HUDEP-2 (cell line): Measurements from ENCODE around the gene ANKRD63.

Experiments
- DNase-seq, 76 experiments: peaks; one replicate each; lab custom pipeline; 2025; ENCODE audit not compliant: unreplicated experiment in 76 of 76; lab: John Stamatoyannopoulos, UW

Gene ANKRD63

DNA sequence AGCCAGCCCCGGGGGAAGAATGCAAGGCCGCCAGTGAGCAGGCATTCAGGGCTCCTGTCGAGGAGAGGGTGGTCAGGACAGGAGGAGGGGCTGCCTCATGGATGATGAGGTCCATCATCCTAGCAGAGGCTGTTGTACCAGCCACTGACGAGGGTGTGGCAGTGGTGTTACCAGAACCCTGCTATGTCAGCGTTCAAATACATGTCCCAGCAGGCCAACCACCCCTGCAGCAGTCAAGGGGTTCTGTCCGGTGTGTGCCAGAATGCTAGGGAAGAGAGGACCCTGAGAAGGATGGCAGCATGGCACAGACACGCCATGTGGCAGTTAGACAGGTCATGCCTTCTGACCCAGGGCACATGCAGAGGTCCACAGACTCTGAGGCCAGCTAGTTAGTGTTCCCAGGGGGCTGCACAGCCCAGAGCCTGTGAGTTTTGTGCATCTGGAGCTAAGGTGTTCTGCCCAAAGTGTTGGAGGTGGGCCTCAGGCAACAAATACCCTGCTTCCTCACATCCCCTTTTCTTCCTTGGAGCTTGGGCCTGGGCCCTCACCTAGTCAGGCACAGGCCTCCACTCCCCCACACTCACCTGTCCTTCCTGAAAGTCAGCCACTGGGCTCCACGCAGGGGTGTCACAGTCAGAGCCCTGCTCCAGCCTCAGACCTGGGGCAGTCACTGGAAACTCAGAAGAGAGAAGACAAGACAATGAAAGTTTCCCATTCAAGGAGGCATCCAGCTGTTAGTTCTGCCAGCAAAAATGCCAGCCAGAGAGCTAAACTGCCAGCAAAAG, 36.2 kb downstream of the ANKRD63 start:
- DNase-seq: no peak

DNA sequence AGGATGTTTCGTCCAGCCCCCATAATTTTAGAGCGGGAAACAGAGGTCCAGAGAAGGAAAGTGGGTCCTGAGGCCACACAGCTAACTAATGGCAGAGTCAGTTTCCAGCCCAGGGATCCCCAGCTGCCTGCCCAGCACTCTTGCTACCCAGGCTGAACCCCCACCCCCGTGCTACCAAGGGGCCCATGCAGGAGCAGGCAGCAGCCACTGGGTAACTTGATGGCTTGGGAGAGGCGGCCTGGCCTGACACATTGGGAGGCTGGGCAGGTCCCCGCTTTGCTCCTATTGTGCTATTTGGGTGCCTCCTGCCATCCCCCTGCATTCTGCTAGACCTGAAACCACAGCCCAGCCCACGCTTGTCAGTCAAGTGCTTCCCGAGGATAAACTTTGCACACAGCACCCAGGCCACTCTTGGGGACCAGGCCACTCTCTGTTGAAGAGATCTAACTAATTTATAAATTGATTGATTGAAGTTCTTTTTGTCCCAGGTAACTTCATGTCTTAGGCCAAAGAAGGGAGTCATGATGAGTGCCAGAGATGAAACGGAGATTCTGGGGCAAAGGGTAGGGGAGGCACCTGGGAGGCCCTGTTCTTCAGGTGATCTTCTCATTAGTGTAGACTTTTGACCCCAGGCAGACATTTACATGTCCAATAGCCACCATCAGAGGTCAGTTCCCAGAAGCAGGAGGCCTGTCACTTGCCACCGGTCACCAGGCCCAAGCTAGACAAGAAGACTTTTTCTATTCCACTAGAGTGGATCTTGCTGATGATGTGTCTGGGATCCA, 37.0 kb downstream of the ANKRD63 start:
- DNase-seq: no peak

DNA sequence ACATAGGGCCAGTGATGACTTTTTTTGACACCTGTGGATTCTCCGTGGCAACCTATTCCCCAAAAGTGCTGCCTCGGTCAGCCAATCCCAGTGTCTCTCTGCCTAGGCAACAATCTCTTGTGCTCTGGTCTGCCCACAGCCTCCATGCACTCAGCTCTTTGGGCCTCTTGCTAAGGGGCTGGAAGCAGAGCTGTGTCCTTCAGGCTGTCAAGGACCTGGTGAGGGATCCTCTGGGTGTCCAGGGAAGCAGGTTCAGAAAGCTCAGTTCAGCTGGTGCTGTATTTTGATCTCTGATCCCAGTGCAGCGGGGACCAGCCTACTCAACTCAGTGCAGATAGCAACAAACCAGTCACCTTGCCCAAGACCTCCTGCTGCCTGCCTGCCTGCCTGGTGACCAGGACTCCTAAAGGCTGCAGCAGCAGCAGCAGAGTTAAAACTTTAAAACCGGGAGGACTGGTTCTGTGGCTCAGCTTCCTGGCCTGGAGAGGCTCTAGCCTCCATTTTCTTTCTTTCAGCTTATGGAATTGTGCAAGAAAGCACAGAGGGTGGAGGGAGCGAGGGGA, 37.8 kb downstream of the ANKRD63 start:
- no peak for DNase-seq

DNA sequence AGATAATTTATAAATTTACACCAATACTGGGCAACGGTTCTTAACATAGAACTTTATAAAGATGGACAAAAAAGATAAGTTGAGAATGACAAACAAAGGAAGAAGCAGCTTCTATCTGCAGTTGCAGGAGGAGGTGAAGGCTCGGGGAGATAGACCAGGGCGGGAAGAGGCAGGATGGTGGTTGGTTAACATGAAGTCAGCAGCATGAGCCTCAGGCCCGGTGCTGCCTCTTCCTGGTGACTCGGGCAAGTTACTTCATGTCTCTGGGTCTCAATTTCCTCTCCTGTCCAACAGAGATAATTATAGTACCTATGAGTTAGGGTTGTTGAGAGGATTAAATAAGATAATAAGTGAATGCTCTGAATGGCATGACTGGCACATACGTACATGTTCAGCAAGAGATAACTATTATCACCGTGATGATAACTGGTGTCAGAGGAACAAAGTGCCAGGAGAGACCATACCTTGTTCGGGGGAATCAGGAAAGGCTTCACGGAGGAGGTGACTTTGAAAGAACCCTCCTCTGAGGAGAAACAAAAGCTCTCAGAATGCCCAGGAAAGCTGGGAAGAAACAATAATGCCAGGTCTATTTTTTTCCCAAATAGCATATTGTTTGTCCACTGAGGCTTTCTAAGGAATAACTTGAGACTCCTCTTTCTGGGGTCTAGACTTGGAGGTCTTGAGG, 39.6 kb downstream of the ANKRD63 start:
- DNase-seq: peak in 62 of 76 experiments; percentile 10 to 74 (median 40)

DNA sequence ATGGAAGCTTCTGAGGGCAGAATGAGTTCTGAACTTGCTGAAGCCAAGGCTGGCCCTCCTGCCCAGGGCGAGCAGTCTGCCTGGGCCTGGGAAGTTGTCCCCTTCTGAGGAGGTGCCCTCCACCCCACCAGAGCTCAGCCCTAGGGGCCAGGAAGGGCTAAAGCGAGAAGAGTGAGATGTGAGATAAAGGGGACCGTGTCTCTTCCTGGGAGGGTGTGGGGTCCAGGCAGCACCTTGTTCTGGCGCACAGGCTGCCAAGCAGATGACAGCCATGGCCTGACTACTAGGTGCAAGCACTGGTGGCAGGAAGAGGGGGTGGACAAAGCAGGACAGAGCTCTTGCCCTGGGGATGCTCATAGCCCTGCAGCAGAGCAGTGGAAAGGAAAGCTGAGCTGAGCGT, 40.3 kb downstream of the ANKRD63 start:
- no peak for DNase-seq

DNA sequence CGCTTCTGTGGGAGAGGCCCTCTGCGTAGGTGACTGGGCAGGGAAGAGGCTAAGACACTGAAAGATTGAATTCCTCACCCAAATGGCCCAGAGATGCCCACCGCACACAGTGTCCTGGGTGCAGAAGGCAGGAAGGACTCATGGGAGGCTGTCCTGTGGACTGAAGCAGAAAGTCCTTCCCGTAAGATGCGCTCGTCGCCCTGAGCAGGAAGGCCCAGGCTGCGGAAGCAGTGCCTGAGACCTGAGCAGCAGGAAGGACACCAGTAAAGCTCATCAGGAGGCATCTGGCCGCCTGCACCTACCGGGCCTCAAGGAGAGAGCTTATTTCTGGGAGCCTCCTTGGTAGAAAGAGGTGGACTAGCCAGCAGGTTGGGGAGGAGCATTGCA, 40.7 kb downstream of the ANKRD63 start:
- no peak for DNase-seq

DNA sequence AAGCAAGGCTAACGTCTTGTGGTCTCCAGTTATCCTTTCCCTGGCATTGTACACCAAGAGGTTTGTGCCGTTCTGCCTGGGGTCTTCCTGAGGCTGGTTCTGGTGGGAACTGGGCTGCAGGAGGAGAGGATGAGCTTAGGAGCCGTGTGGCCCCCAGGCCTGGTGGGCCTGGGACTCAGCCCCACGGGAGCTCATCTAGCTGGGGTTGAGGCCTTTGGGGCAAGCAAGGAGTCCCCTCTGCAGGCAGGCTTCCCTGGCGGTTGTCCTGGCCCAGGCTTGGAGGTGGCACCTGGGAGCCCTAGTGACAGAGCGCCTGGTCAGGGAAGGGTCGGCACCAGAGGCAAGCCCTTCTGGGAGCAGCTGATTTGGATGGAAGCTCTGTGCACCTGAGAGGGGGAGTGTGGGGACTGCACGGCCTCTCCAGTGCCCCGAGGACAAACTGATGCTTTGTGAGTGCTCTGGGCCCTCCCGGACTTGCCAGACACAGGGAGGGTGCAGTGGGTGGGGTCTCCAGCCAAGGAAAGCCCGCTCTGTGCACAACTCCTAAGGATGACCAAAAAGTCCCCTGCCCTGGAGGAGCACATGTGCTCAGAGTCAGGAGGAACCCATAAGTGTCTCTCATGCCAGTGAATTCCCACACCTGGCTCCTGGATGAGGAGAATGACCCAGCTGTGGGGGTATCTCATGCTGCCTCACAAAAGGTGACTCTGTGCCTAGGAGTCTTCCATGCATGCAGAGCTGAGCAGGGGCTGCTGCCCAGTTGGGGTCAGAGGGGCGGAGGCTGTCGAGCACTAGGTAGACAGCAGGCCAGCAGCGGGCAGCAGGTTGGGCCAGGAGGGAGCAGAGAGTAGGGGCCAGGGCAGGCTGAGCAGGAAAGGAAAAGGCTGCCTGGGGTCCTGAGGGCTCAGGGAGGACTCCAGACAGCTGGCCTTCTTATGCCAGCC, 41.3 kb downstream of the ANKRD63 start:
- no peak for DNase-seq

DNA sequence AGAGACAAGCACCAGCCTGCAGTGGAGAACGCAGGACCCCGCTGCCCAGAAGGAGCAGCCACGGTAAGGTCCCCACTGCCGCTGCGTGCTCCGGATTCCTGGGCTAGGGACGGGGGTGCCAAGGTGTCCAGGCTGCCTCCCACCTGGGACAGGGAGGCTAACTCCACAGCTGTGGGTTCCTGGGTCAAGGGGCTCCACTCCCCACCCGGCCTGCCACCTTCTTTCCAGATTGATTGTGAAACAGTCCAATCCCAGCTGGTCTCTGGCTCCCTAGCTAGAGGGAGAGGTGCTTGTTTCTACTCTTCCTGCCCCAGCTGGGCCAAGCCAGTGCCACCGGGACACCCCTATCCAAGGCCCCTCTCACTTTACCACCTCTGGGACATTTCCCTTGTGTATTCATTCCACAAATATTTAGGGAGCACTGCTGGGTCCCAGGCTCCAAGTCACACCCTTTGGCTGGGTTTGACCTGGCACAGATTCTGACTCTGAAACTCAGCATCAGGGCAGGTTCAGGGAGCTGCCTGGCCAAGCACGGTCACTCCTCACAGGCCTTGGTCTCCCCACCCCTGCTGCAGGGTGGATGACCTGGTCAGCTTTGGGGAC, 42.1 kb downstream of the ANKRD63 start:
- no peak for DNase-seq

DNA sequence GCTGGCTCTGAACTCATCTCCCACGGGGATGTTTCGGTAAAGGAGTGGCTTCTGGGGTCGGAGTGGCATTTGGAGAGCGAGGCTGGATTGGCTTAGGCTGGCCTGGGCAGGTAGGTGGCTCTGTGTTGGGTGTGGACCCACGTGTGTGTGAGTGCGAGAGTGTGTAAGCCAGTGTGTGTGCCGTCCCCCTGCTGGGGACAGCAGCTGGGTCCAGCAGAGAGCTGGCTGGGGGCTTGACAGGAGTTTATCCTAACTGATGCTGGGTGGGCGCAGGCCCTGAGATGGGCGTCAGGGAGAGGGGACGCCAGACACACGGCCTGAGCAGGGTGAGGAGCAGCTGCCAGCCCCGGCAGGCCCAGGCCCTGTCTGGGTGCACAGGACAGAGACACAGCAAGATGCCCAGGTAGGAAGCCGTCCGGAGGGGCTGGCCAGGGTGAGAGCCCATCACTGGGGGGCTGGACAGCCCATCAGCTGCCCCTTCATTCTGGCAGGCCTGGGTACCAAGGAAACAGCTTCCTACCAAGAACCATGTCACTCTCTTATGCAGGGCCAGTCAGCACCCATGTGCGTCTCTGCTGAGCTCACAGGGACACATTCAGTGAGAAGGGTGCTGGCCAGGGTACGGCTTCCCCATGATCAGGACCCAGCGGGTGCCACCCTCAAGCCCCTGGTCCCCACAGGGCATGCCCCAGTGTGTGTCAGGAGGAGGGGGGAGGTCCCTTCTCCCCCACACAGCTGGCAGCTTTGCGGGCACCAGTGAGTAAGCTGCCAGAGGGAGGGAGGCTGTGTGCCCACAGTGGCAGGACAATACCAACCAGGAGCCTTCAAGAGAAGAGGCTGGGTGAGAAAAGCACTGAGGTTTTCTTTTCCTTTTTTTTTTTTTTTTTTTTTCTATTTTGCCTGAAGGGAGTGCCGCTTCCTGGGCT, 42.9 kb downstream of the ANKRD63 start:
- no peak for DNase-seq

DNA sequence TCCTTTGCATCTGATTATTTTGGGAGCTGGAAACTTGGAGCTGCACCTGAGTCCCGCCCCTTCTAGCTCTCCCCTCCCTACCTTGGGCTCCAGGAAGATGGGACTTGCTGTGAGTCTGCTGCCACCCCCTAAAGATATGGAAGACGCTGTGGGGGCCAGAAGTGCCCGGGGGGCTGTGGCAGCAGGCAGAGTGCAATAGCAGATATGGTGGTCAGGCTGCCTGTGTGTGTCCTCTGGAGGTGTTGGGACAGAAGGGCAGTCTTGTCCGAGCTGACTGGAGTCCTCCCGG, 43.5 kb downstream of the ANKRD63 start:
- no peak for DNase-seq

DNA sequence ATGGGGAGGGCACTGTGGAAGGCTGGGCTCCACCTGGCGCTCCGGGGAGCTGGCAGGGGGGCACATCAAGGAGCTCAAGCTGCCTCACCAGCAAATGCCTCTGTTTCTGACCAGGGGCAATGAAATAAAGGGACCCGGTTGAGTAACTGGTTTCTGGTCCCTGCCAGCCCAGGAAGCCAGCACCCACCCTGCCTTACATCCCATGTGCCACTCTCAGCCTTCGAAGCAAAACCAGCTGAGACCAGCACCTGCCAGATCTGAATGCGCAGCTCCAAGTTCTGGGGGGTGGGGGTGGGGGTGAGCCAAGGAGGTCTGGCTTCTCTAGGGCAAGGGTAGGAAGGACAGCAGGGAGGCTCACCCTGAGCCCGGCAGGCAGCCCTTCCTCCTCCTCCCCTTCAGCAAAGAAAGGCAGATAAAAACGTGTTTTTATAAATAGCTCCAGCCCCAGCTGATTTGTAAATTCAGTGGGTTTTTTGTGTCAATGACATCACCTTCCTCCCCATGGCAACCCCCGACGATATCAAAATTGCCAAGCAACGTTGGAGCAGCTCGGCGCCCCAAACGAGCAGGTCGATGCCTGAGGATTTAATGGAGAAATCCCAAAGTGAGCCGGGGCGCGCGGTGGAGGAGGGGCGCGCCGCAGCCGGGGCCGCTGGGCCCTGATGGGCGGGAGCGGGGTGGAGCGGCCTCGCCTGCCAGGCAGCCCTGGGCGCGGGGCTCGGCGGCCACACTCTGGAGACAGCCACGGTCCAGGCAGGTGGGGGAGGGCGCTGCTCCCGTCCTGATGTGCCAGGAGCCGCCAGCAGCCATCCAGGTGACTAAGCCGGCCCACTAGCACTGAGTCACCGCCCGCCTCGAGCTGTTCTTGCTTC, 44.1 kb downstream of the ANKRD63 start, which contains the start of gene PAK6:
Gene PAK6, plus strand, starts transcription at position 532 of the 872 bp plus-strand sequence. CDS start 25,723 bp downstream, outside the sequence.
- peak in 4 of 76 experiments; percentile 16 to 30 (median 24) for DNase-seq

DNA sequence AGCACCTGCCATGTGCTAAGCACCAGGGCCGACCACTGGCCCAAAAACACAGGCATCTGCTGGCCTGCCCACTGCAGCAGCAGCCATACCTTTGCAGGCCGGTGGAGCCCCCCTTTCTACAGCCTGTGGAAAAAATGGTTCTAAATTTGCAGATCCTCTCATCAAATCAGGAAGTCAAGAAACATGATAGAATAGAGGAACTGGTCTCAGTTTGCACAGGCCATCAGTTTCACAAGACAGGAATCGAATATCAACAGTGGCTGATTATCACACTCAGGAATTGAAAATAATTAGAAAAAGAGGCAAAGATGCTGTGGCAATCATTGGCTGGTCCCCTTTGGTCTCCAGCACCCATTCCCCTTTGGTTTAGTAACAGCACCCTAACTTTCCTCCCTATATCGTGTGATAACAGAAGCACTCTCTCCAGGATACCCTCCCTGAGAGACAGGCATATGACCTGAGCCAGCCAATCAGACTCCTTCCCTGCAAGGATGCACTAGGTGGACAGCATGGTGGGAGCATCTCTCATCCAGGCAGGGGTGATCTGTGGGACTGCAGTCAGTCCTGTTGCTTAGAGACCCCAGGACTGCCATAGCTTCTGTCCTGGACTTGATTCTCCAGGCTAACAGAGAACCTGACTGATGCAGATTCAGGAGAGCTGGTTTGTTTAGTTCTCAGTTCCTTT, 47.5 kb downstream of the ANKRD63 start:
- no peak for DNase-seq

DNA sequence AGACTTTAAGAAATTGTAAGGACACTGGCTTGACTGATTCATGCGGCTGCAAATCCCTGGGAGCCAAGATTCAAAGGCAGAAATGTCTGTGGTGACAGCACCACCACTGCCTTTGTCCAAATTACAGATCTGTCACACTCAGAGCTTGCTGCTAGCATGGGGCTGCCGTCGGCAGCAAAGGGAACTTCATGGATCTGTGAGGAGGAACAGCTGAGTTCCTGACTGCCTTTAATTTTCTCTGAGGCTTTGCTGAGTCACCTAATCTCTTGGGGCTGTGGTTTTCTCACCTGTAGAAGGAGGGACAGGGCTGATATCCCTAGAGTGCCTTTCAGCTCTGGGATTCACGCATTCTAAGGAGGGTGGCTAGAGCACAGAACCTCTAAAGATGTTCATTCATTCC, 48.1 kb downstream of the ANKRD63 start:
- no peak for DNase-seq

DNA sequence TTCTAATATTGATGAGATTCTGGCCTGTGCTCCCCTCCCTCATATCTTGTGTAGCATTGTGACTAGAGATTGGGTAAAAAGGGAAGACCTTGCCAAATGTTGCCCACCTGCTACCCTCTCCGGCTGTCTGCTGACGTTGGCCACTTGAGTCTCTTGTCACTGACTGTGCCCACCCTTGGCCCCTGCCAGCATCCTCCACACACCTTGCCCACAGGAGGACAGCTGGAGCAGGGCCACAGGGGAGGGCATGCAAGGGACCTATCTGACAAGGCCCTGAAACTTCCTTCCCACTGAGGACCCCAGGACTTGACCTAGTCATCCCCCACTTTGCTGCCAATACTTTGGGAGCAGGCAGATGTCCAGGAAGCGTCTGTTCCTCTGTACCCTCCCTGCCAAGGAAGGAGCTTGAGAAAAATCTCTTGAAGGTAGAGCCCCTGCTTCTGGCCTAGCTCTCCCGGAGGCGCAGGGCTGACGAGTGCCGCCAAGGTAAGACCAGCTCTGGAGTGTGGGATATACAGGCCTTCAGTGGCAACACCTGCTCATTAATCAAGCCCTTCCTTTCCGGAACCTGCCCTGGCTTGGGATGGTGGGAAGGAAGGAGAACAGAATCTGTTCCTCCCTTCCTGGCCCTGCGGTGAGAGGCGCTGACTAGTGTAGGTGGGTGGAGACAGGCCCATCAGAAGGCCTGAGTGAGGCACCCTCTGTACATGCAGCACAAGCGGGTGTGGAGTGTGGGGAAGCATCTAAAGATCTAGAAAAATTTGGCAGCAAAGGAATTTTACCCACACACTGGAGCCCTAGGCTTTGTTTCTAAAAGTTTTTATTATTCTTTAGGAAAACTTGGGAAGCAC, 48.9 kb downstream of the ANKRD63 start:
- DNase-seq: no peak

DNA sequence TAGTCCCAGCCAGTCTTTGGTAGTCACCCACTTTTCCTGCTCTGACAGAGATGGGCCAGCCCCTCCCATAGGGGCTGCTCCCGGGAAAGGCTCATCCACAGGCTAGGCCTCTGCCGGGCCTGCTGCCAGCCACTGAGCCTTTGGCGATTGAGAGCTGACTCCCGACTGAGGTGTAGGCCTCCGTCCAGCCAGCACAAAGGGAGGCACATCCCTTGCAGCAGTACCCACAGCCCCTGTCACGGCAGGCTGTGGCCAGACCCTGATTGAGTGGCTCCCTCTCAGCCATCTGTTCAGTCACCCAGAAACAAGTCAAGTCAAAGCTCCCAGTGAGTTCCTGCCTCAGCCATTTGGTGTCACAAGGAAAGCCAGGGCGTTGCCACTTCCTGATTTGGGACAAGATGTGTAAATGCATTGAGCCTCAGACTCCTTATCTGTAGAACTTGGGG, 50.2 kb downstream of the ANKRD63 start:
- no peak for DNase-seq
